ENCODE measurements around the gene EIF4G3. TPM values are rescaled to one million over a fixed set of nuclear protein-coding genes. Genes with fewer than 3 reads are reported as not detected.

EIF4G3 gene
- total and polyA plus RNA-seq, 2 donors (not counting 3 experiments of a cell fraction or from before 2014, with no cell fraction given) = 40.7 to 78.5 TPM

GRCh38 chr1:21007876-21008275, 168.8 kb downstream of the EIF4G3 start:
- dilution Hi-C loops (cut with MboI; ENCODE audit: extremely low pct_ligation_motif_present, low sequenced_read_pairs) = no loop called here
- CTCF ChIA-PET = no interaction called here

More at GRCh38 chr1:21007876-21008275, 168.8 kb downstream of the EIF4G3 start:
- BruUV-seq (replicated peaks) = no TSS peak
- H2AFZ ChIP-seq (ENCODE audit: low read depth, low read length) = no peak overlapping the region
- peaks cover 0 to 2% of the 10 kb centered on the region in 2 experiments for H3K36me3 ChIP-seq (ENCODE audit: control insufficient read depth in 2 of 2, extremely low read depth in 1 of 2, insufficient read depth in 2 of 2, low read length in 2 of 2)
- no peak for FAIRE-seq
- no peak overlapping the region for H3K4me3 ChIP-seq (replicated peaks in 1 of 3; ENCODE audit: insufficient read depth in 1 of 3, low read depth in 1 of 3, low read length in 3 of 3)
- H3K9ac ChIP-seq (replicated peaks; ENCODE audit: extremely low read depth, insufficient read depth, low read length) = no peak overlapping the region
- H3K9me3 ChIP-seq (replicated peaks; ENCODE audit: control insufficient read depth, insufficient read depth, low read length) = no peaks in the 10 kb centered on the region
- H3K79me2 ChIP-seq (ENCODE audit: control insufficient read depth, insufficient read depth, low read length) = peaks cover 51% of the 10 kb centered on the region
- TF ChIP-seq GATA2 (IDR thresholded peaks at IDR 0.05; ENCODE audit: insufficient read depth, insufficient read length, low read depth, low read length) (no peak), FOS (IDR thresholded peaks at IDR 0.05; ENCODE audit: borderline replicate concordance, insufficient read depth, low read length) (no peak), EZH2 (IDR thresholded peaks at IDR 0.05; ENCODE audit: borderline replicate concordance, low read depth, low read length, severe bottlenecking) (no peak), MYC (IDR thresholded peaks at IDR 0.05; ENCODE audit: low read depth, low read length) (no peak), POLR2A (IDR thresholded peaks at IDR 0.05; ENCODE audit: low read depth, low read length) (no peak), CTCF (IDR thresholded peaks at IDR 0.05; ENCODE audit: extremely low read depth in 1 of 2, insufficient read depth in 1 of 2, low read depth in 1 of 2, low read length in 2 of 2) (no peak), POLR2AphosphoS5 (IDR thresholded peaks at IDR 0.05; ENCODE audit: insufficient read depth, low read depth, low read length) (no peak), JUN (IDR thresholded peaks at IDR 0.05; ENCODE audit: borderline replicate concordance, insufficient read depth, insufficient read length, low read depth) (no peak)
- TF ChIP-seq, protein P1, sequence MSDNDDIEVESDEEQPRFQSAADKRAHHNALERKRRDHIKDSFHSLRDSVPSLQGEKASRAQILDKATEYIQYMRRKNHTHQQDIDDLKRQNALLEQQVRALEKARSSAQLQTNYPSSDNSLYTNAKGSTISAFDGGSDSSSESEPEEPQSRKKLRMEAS (IDR thresholded peaks at IDR 0.05; ENCODE audit: insufficient read depth, insufficient read length) = no peak
- peaks cover 3% of the 10 kb centered on the region for H3K9me1 ChIP-seq (replicated peaks; ENCODE audit: control insufficient read depth, extremely low read depth, insufficient read depth, low read length)
- DNase-seq (ENCODE audit: low read depth, low spot score) = no peak
- no peak overlapping the region for H3K27ac ChIP-seq (ENCODE audit: insufficient read depth, low read depth, low read length)
- no peaks in the 10 kb centered on the region for H3K27me3 ChIP-seq (ENCODE audit: control insufficient read depth in 2 of 2, insufficient read depth in 2 of 2, low read length in 2 of 2)
- peaks cover 2% of the 10 kb centered on the region for H4K20me1 ChIP-seq (replicated peaks; ENCODE audit: control insufficient read depth, extremely low read depth, insufficient read depth, low read length)
- intact Hi-C loops (cut with micrococcal nuclease) = no loop called here
- H3K4me1 ChIP-seq (ENCODE audit: control insufficient read depth, extremely low read depth, insufficient read depth, low read length) = no peaks in the 10 kb centered on the region
- H3K4me2 ChIP-seq (ENCODE audit: insufficient read depth, low read length) = no peak overlapping the region
- POLR2A ChIA-PET = no interaction called here

Data from endothelial cell of umbilical vein (primary cell).